Effector CD8-positive, alpha-beta T cell (primary cell): ENCODE measurements around the gene SYVN1.
"Not testable (repeated sequence)": the region's sequence is repeated elsewhere in the genome, so short reads cannot be mapped to it uniquely, and the experiment has no call there.

Experiments used
- DNase-seq: peaks from one replicate; lab custom pipeline; 2025; lab: John Stamatoyannopoulos, UW

The SYVN1 gene

GRCh38 chr11:65127473-65128181 lies 6.7 kb downstream of the SYVN1 start:
- no peak for DNase-seq

GRCh38 chr11:65126624-65127274 lies 7.6 kb downstream of the SYVN1 start:
- no peak for DNase-seq

- DNase-seq = no peak
Measured at GRCh38 chr11:65125197-65126056, 8.9 kb downstream of the SYVN1 start.

- no peak for DNase-seq
Measured at GRCh38 chr11:65124480-65125196, 9.7 kb downstream of the SYVN1 start.

- peak; percentile 95 for DNase-seq
Measured at GRCh38 chr11:65121865-65122696, 12.2 kb downstream of the SYVN1 start, which contains the start of the genes FAU and MRPL49. TSS of gene FAU (minus strand) at chr11:65122134. CDS start at chr11:65121813, 321 bp downstream. TSS of gene MRPL49 (plus strand) at chr11:65122321. CDS start at chr11:65122347, 26 bp downstream.

- no peak for DNase-seq
Measured at GRCh38 chr11:65121447-65121864, 12.9 kb downstream of the SYVN1 start.

- DNase-seq = no peak
Measured at GRCh38 chr11:65120831-65121230, 13.5 kb downstream of the SYVN1 start.

- DNase-seq = no peak
Measured at GRCh38 chr11:65119670-65119995, 14.7 kb downstream of the SYVN1 start.

GRCh38 chr11:65118891-65119669 lies 15.2 kb downstream of the SYVN1 start:
- not testable (repeated sequence) for DNase-seq

GRCh38 chr11:65118097-65118837 lies 16.1 kb downstream of the SYVN1 start:
- no peak for DNase-seq

- DNase-seq = peak; percentile 100
Measured at GRCh38 chr11:65117206-65118096, 16.9 kb downstream of the SYVN1 start, which contains the start of gene ZNHIT2. TSS of gene ZNHIT2 (minus strand) at chr11:65117701. CDS start at chr11:65117653, 48 bp downstream.

- no peak for DNase-seq
Measured at GRCh38 chr11:65116370-65117205, 17.7 kb downstream of the SYVN1 start.

GRCh38 chr11:65115361-65116082 lies 18.8 kb downstream of the SYVN1 start:
- DNase-seq = no peak

GRCh38 chr11:65114538-65115171 lies 19.7 kb downstream of the SYVN1 start:
- no peak for DNase-seq

GRCh38 chr11:65113839-65114238 lies 20.5 kb downstream of the SYVN1 start:
- no peak for DNase-seq

GRCh38 chr11:65113361-65113756 lies 21.0 kb downstream of the SYVN1 start:
- no peak for DNase-seq
